Spleen (tissue), 7 donors: ENCODE results near the gene THOC2.

Experiments used
- CTCF ChIP-seq, 11 experiments: fragments of 200-600 bp in 7 of 11; fragments of 450-650 bp in 4 of 11; sonication (generic) in 4 of 11; IDR thresholded peaks in 8 of 11; conservative IDR thresholded peaks in 3 of 11; 1 replicate in 7 of 11; 2 replicates in 4 of 11; pipeline versions ENCODE4 v1.4.0 to v1.8.0; 2016 to 2021; ENCODE audit warnings: antibody characterized with exemption in 11 of 11, inconsistent platforms in 4 of 11, mild to moderate bottlenecking in 1 of 11
- POLR2A ChIP-seq, 3 donors: fragments of 450-650 bp; IDR thresholded peaks; one replicate each; pipeline ENCODE4 v1.5.1; 2017; ENCODE audit warnings: antibody characterized with exemption in 3 of 3, mild to moderate bottlenecking in 1 of 3
- donor health status: DM: no; HTN: no; CAD: no; lungs with moderate emphysema.
- donor health status: DM: no; HTN: no; CAD: no.
- donor health status: DM: no; HTN: no; CAD: no.

GRCh38 chrX:123732670-123733363 is at the start of gene THOC2:
- TF ChIP-seq CTCF (IDR thresholded peaks at IDR 0.05 in 8 of 11, conservative IDR thresholded peaks at IDR 0.05 in 3 of 11) (peak in 10 of 11 experiments; percentile 15 to 61 (median 45)), POLR2A (IDR thresholded peaks at IDR 0.05) (no peak)
